ENCODE results near the gene DUSP1. TPM values are rescaled to one million over a fixed set of nuclear protein-coding genes. Genes with fewer than 3 reads are reported as not detected.

DUSP1 gene
- total RNA-seq, 1 experiment from 2014 or later, result 522 TPM

- Histone ChIP-seq H3K36me3 (ENCODE audit: low read depth, low read length) (no peaks in the 10 kb centered on the region), H4K20me1 (ENCODE audit: low read length) (no peaks in the 10 kb centered on the region), H3K27ac (ENCODE audit: low read length) (peak overlapping the region; percentile 84), H3K79me2 (ENCODE audit: low read length) (no peaks in the 10 kb centered on the region), H3K9me2 (replicated peaks; ENCODE audit: low read length) (no peaks in the 10 kb centered on the region), H3K9ac (ENCODE audit: low read length) (peak overlapping the region; percentile 56), H3K9me3 (ENCODE audit: low read length) (no peaks in the 10 kb centered on the region), H3K27me3 (ENCODE audit: low read length) (no peaks in the 10 kb centered on the region), H3K4me1 (ENCODE audit: insufficient read depth, low read length) (peaks cover 38% of the 10 kb centered on the region), H3K4me2 (ENCODE audit: low read length) (peak overlapping the region; percentile 29; the same call in 1 of the 2 replicates), H2AFZ (ENCODE audit: low read length) (no peak overlapping the region), H3K4me3 (ENCODE audit: low read length) (no peak overlapping the region), H3F3A (ENCODE audit: low read length, unreplicated experiment) (no peaks in the 10 kb centered on the region)
- ATAC-seq (peak; percentile 4; the same call in 1 of the 2 replicates), DNase-seq (peak; percentile 71)
- ChIA-PET CTCF (no interaction called here), POLR2A (ENCODE audit: unreplicated experiment) (interaction anchor here (0.6 kb wide), 1 partner anchor 12 kb away, joined by 6 read pairs; no protein-coding TSS in a partner anchor)
- no TSS peak for BruUV-seq (replicated peaks)
- TF ChIP-seq EZH2phosphoT487 (IDR thresholded peaks at IDR 0.05; ENCODE audit: borderline replicate concordance, low read length), result no peak
- TF ChIP-seq EZH2 (IDR thresholded peaks at IDR 0.05; ENCODE audit: low read length, unreplicated experiment), result no peak
- no peak for TF ChIP-seq CTCF (conservative IDR thresholded peaks at IDR 0.05; ENCODE audit: low read depth, low read length)
- intact Hi-C loops (cut with micrococcal nuclease), result no loop called here
Observed at GRCh38 chr5:172793577-172794488, 22.8 kb upstream of the DUSP1 start.

DNA sequence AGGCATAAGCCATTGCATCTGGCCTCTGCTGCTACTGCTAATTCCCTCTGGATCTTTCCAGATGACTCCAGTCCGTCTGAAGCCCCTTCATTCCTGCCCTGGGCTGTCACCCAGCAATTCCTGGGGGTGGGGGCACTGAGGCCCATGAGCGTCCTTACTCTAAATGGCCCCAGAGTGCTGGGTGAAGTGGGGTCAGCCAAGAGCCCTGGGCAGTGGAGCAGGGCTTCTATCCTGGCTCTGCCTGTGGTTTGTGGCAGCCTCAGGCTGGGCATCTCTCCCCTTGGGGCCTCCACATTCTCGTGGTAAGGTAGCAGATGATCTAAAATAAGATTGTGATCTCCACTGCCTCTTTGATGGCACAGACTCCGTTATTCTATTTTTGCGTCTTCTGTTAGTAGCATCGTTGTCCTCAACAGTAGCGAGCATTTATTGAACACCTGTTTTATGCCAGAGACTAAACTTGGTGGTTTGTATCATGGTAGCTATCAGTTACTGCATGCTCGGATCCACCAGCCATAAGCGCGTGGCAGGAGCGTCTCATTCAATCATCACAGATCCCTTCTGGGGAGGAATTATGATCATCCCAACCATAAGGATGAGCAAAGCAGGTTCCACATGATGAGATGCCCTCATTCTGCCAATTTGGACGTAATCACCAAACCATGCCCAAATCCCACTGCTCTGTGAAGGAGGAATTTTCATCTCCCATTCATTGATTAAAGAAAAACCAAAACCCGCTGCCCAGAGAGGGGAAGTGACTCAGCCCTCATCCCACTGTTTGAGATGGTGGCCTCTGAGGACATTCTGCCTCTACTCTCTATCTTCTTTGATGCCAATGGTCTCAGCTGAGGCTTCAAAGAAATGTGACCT, 21.9 kb upstream of the DUSP1 start:
- CTCF ChIA-PET, result no interaction called here
- Histone ChIP-seq H3K36me3 (ENCODE audit: low read depth, low read length) (no peaks in the 10 kb centered on the region), H3K4me3 (ENCODE audit: low read length) (no peak overlapping the region), H3K4me1 (ENCODE audit: insufficient read depth, low read length) (peaks cover 31% of the 10 kb centered on the region), H3K4me2 (ENCODE audit: low read length) (no peak overlapping the region), H3K79me2 (ENCODE audit: low read length) (no peaks in the 10 kb centered on the region), H3K27ac (ENCODE audit: low read length) (peak overlapping the region; percentile 84), H3F3A (ENCODE audit: low read length, unreplicated experiment) (no peaks in the 10 kb centered on the region), H3K27me3 (ENCODE audit: low read length) (no peaks in the 10 kb centered on the region), H3K9me2 (replicated peaks; ENCODE audit: low read length) (no peaks in the 10 kb centered on the region), H3K9ac (ENCODE audit: low read length) (peak overlapping the region; percentile 56; the same call in 1 of the 2 replicates), H4K20me1 (ENCODE audit: low read length) (no peaks in the 10 kb centered on the region), H2AFZ (ENCODE audit: low read length) (no peak overlapping the region), H3K9me3 (ENCODE audit: low read length) (no peaks in the 10 kb centered on the region)
- BruUV-seq (replicated peaks), result no TSS peak
- no peak for TF ChIP-seq CTCF (conservative IDR thresholded peaks at IDR 0.05; ENCODE audit: low read depth, low read length)
- intact Hi-C loops (cut with micrococcal nuclease), result no loop called here
- POLR2A ChIA-PET (ENCODE audit: unreplicated experiment), result no interaction called here
- DNase-seq, result no peak
- ATAC-seq, result no peak

Data from PC-3 (cell line).